Cardiac ventricle fibroblast (primary cell): Measurements from ENCODE around the gene FMN2. TPM values are rescaled to one million over a fixed set of nuclear protein-coding genes. Genes with fewer than 3 reads are reported as not detected.

Experiments used
- total RNA-seq: library from RNA; depleted of rRNA; stranded (reverse); fragments of >200 nt; gene quantifications from 2 replicates; pipeline ENCODE4 v1.2.3, GENCODE V29; 2015

Gene FMN2
- not detected in 2 replicates for total RNA-seq

DNA sequence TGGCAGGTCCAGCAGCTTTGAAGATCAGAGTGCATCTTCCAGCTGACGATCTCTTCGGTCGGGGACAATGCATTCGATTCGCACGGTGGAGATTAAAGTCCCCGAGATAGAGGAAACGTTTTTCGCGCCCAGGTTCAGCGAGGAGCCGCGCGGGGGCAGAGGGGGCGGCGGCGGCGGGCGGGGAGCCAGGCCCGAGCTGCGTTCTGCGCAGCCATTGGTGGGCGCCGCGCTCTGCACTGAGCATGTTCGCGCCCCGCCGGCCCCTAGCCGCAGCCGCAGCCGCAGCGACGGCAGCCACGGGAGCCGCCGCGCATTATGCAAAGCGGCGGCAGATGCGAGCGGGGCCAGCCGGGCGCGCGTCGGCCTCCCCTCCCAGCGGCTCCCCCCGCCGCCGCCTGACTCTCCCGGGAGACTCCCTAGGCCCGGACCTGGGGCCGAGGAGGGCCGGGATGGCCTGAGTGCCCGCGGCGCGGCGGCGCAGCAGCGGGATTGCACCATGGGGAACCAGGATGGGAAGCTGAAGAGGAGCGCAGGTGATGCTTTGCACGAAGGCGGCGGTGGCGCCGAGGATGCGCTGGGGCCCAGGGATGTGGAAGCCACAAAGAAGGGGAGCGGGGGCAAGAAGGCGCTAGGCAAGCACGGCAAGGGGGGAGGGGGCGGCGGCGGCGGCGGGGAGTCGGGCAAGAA lies at the start of gene FMN2:
Gene FMN2 (plus strand): TSS at position 270 of the 687 bp plus-strand sequence. CDS start 227 bp downstream, at position 497.

